H1 (cell line): ENCODE data around the gene FNIP2. TPM values are rescaled to one million over a fixed set of nuclear protein-coding genes. Genes with fewer than 3 reads are reported as not detected.

Source experiments
- GABPA ChIP-seq: IDR thresholded peaks from 2 replicates; pipeline ENCODE4 v1.6.1; 2011; ENCODE audit warnings: mild to moderate bottlenecking, low read length, moderate library complexity, borderline replicate concordance; ENCODE audit not compliant: insufficient read depth
- RAD21 ChIP-seq, 2 experiments: IDR thresholded peaks in 1 of 2; conservative IDR thresholded peaks in 1 of 2; 2 replicates each; pipeline ENCODE4 v1.6.1; 2011; ENCODE audit warnings: low read depth in 2 of 2, low read length in 2 of 2, improper control_type of control experiment in 1 of 2, inconsistent platforms in 1 of 2, mild to moderate bottlenecking in 1 of 2, moderate library complexity in 1 of 2
- SP4 ChIP-seq: IDR thresholded peaks from 2 replicates; pipeline ENCODE4 v1.6.1; 2012; ENCODE audit warnings: low read length, inconsistent platforms
- polyA plus RNA-seq, 7 experiments: library from polyadenylated mRNA; depleted of rRNA in 3 of 7; stranded (reverse) in 5 of 7; unstranded in 2 of 7; fragments of >200 nt in 5 of 7; fragments of 200-250 nt in 2 of 7; gene quantifications; 1 replicate in 5 of 7; 2 replicates in 1 of 7; 4 replicates in 1 of 7; pipeline versions ENCODE4 v1.2.1 to v1.2.3, GENCODE V29; 2011 to 2013; ENCODE audit warnings: missing spikeins in 2 of 7, mixed read lengths in 2 of 7
- total RNA-seq: library from RNA; stranded (reverse); fragmentation: NEBNext Ultra II Directional; extraction: Animal tissue kit (Norgen Biotek cat#: 25700); gene quantifications from 2 replicates; pipeline ENCODE4 v1.2.1, GENCODE V29; 2021

The FNIP2 gene
- total and polyA plus RNA-seq, 2 of the 8 experiments (the other 6 are each of a cell fraction or from before 2014, with no cell fraction given) = 4.0 to 13.0 TPM

GRCh38 chr4:158856852-158857251 is 88.0 kb downstream of the FNIP2 start (continued):
- TF ChIP-seq GABPA (no peak), SP4 (no peak), RAD21 (IDR thresholded peaks at IDR 0.05 in 1 of 2, conservative IDR thresholded peaks at IDR 0.05 in 1 of 2; ENCODE audit: low read depth in 2 of 2, low read length in 2 of 2) (peak; percentile 85 to 86)
- TF ChIP-seq, all 59 proteins: peak for 2
